ENCODE measurements around the gene TMEM132E.
A peak's percentile ranks its signal among the peaks of the same experiment; 100 is the strongest.

TMEM132E gene

GRCh38 chr17:34637548-34638525 is 58.5 kb downstream of the TMEM132E start:
- peak; percentile 84 for TF ChIP-seq CTCF (IDR thresholded peaks at IDR 0.05; ENCODE audit: low read depth, low read length, missing control alignments)
- no peak overlapping the region for H3K4me3 ChIP-seq (replicated peaks; ENCODE audit: low read depth, low read length)
- DNase-seq (ENCODE audit: extremely low read depth, low read depth): peak; percentile 27

GRCh38 chr17:34638526-34639260 is 59.3 kb downstream of the TMEM132E start:
- DNase-seq (ENCODE audit: extremely low read depth, low read depth): no peak
- no peak for TF ChIP-seq CTCF (IDR thresholded peaks at IDR 0.05; ENCODE audit: low read depth, low read length, missing control alignments)
- no peak overlapping the region for H3K4me3 ChIP-seq (replicated peaks; ENCODE audit: low read depth, low read length)

- DNase-seq (ENCODE audit: extremely low read depth, low read depth): no peak
- no peak overlapping the region for H3K4me3 ChIP-seq (replicated peaks; ENCODE audit: low read depth, low read length)
- no peak for TF ChIP-seq CTCF (IDR thresholded peaks at IDR 0.05; ENCODE audit: low read depth, low read length, missing control alignments)
Observed at GRCh38 chr17:34639706-34640425, 60.5 kb downstream of the TMEM132E start.

- DNase-seq (ENCODE audit: extremely low read depth, low read depth): no peak
Observed at GRCh38 chr17:34641368-34641767, 62.0 kb downstream of the TMEM132E start.

GRCh38 chr17:34644941-34645550 is 65.7 kb downstream of the TMEM132E start:
- DNase-seq (ENCODE audit: extremely low read depth, low read depth): no peak
- H3K4me3 ChIP-seq (replicated peaks; ENCODE audit: low read depth, low read length): no peak overlapping the region
- TF ChIP-seq CTCF (IDR thresholded peaks at IDR 0.05; ENCODE audit: low read depth, low read length, missing control alignments): no peak

More at GRCh38 chr17:34641368-34641767, 62.0 kb downstream of the TMEM132E start:
- no peak overlapping the region for H3K4me3 ChIP-seq (replicated peaks; ENCODE audit: low read depth, low read length)
- no peak for TF ChIP-seq CTCF (IDR thresholded peaks at IDR 0.05; ENCODE audit: low read depth, low read length, missing control alignments)

GRCh38 chr17:34645594-34645993 is 66.2 kb downstream of the TMEM132E start:
- TF ChIP-seq CTCF (IDR thresholded peaks at IDR 0.05; ENCODE audit: low read depth, low read length, missing control alignments): no peak
- H3K4me3 ChIP-seq (replicated peaks; ENCODE audit: low read depth, low read length): no peak overlapping the region
- DNase-seq (ENCODE audit: extremely low read depth, low read depth): no peak
